OCI-LY7 (cell line): ENCODE data around the gene TPD52L2. TPM values are rescaled to one million over a fixed set of nuclear protein-coding genes. Genes with fewer than 3 reads are reported as not detected.

Experiments
- BruUV-seq: library from RNA; stranded (reverse); fragments of 400-500 nt; replicated peaks from 2 replicates; lab custom pipeline; 2021; lab: Mats Ljungman, UMichigan
- CTCF ChIA-PET: fragments of 300-600 bp; sonication (Branson Sonifier 250); formaldehyde crosslinking; loops from one replicate; lab custom pipeline; 2022; ENCODE audit warnings: antibody characterized with exemption; ENCODE audit not compliant: unreplicated experiment; lab: Charles Lee
- POLR2A ChIA-PET: fragments of 300-600 bp; sonication (Branson Sonifier 250); formaldehyde crosslinking; loops from one replicate; lab custom pipeline; 2022; ENCODE audit warnings: antibody characterized with exemption; lab: Charles Lee
- DNase-seq: peaks from one replicate; pipeline ENCODE4 v3.0.0-alpha.2; 2015; ENCODE audit warnings: low spot score
- H2AFZ ChIP-seq: fragments of 200-600 bp; sonication (generic), shearing (Covaris generic); 2 replicates; pipeline ENCODE4 v1.6.1; 2014; ENCODE audit warnings: mild to moderate bottlenecking, antibody characterized with exemption, low read length, moderate library complexity
- H3K27ac ChIP-seq: fragments of 200-600 bp; sonication (generic); 2 replicates; pipeline ENCODE4 v1.5.1; 2014; ENCODE audit warnings: mixed run types, low read depth, mild to moderate bottlenecking, moderate library complexity, low read length, inconsistent platforms; ENCODE audit not compliant: poor library complexity, severe bottlenecking
- H3K36me3 ChIP-seq: fragments of 200-600 bp; sonication (generic); 2 replicates; pipeline ENCODE4 v1.6.1; 2014; ENCODE audit warnings: mild to moderate bottlenecking, antibody characterized with exemption, low read length, moderate library complexity, mixed read lengths; ENCODE audit not compliant: insufficient read depth
- H3K4me1 ChIP-seq: fragments of 200-600 bp; sonication (generic); 2 replicates; pipeline ENCODE4 v1.5.1; 2014; ENCODE audit warnings: mild to moderate bottlenecking, low read length; ENCODE audit not compliant: insufficient read depth, poor library complexity, severe bottlenecking
- H3K4me2 ChIP-seq: fragments of 200-600 bp; sonication (generic); 2 replicates; pipeline ENCODE4 v1.6.1; 2014; ENCODE audit warnings: mild to moderate bottlenecking, low read length
- H3K4me3 ChIP-seq: fragments of 200-600 bp; sonication (generic); 2 replicates; pipeline ENCODE4 v1.5.1; 2014; ENCODE audit warnings: mild to moderate bottlenecking, low read depth, low read length; ENCODE audit not compliant: poor library complexity, severe bottlenecking
- H3K79me2 ChIP-seq: fragments of 200-600 bp; sonication (generic); 2 replicates; pipeline ENCODE4 v1.6.1; 2016; ENCODE audit warnings: low read depth, mild to moderate bottlenecking, low read length, moderate library complexity, mixed read lengths; ENCODE audit not compliant: insufficient read depth
- H3K9me2 ChIP-seq: fragments of 200-600 bp; sonication (generic); 2 replicates; pipeline ENCODE4 v1.6.1; 2016; ENCODE audit warnings: mild to moderate bottlenecking, low read length, mixed read lengths; ENCODE audit not compliant: insufficient read depth
- H3K9me3 ChIP-seq: fragments of 200-600 bp; sonication (generic); 2 replicates; pipeline ENCODE4 v1.6.1; 2014; ENCODE audit warnings: mild to moderate bottlenecking, mixed run types, low read length, mixed read lengths
- H4K20me1 ChIP-seq: fragments of 200-600 bp; sonication (generic); 2 replicates; pipeline ENCODE4 v1.6.1; 2014; ENCODE audit warnings: mild to moderate bottlenecking, antibody characterized with exemption, low read length, moderate library complexity, mixed read lengths; ENCODE audit not compliant: insufficient read depth
- CTCF ChIP-seq: fragments of 200-600 bp; sonication (generic); conservative IDR thresholded peaks from 2 replicates; pipeline ENCODE4 v1.5.1; 2014; ENCODE audit warnings: mild to moderate bottlenecking, antibody characterized with exemption, low read length, moderate library complexity, mixed read lengths
- EZH2phosphoT487 ChIP-seq: fragments of 200-600 bp; sonication (generic); IDR thresholded peaks from 2 replicates; pipeline ENCODE4 v1.6.1; 2018; ENCODE audit warnings: low read depth, borderline replicate concordance, mild to moderate bottlenecking, mixed run types, antibody characterized with exemption, low read length, moderate library complexity, mixed read lengths
- intact Hi-C: fragments of 100-400 bp; cut with micrococcal nuclease; formaldehyde crosslinking; loops from one replicate; pipeline ENCODE4 v1.10.0; 2022; ENCODE audit not compliant: unreplicated experiment
- total RNA-seq, 2 experiments: library from RNA; depleted of rRNA in 1 of 2; stranded (reverse); fragments of >200 nt in 1 of 2; shearing (Covaris generic) in 1 of 2; gene quantifications; 2 replicates each; pipeline ENCODE4 v1.2.3, GENCODE V29; 2014 to 2022

TPD52L2 gene
- total RNA-seq, 2 experiments from 2014 or later, result 27.2 to 51.0 TPM

- Histone ChIP-seq H3K36me3 (no peaks in the 10 kb centered on the region), H3K27ac (no peak overlapping the region), H3K4me2 (no peak overlapping the region), H3K9me3 (no peaks in the 10 kb centered on the region), H3K9me2 (no peaks in the 10 kb centered on the region), H3K4me1 (no peaks in the 10 kb centered on the region), H3K79me2 (no peaks in the 10 kb centered on the region), H4K20me1 (no peaks in the 10 kb centered on the region), H2AFZ (no peak overlapping the region), H3K4me3 (no peak overlapping the region)
- no peak for DNase-seq
- ChIA-PET POLR2A (no interaction called here), CTCF (no interaction called here)
- BruUV-seq, result no TSS peak
- intact Hi-C loops, result no loop called here
- TF ChIP-seq EZH2phosphoT487, result no peak
- TF ChIP-seq CTCF, result no peak
These were observed 27.6 kb upstream of the TPD52L2 start for GRCh38 chr20:63837479-63837878.

GRCh38 chr20:63839620-63840019, 25.4 kb upstream of the TPD52L2 start:
- intact Hi-C loops, result no loop called here
- H3K9me3 ChIP-seq, result no peaks in the 10 kb centered on the region
- no peak for TF ChIP-seq CTCF
- no peak for TF ChIP-seq EZH2phosphoT487
- no TSS peak for BruUV-seq
- no peak for DNase-seq
- no peak overlapping the region for H3K27ac ChIP-seq
- no peaks in the 10 kb centered on the region for H3K79me2 ChIP-seq
- no peak overlapping the region for H3K4me2 ChIP-seq
- no peak overlapping the region for H3K4me3 ChIP-seq
- POLR2A ChIA-PET, result no interaction called here
- H4K20me1 ChIP-seq, result no peaks in the 10 kb centered on the region
- CTCF ChIA-PET, result no interaction called here
- no peaks in the 10 kb centered on the region for H3K36me3 ChIP-seq
- H3K9me2 ChIP-seq, result no peaks in the 10 kb centered on the region
- no peak overlapping the region for H2AFZ ChIP-seq
- no peaks in the 10 kb centered on the region for H3K4me1 ChIP-seq

GRCh38 chr20:63840405-63840828, 24.7 kb upstream of the TPD52L2 start:
- intact Hi-C loops, result no loop called here
- Histone ChIP-seq H4K20me1 (no peaks in the 10 kb centered on the region), H3K4me1 (no peaks in the 10 kb centered on the region), H3K27ac (no peak overlapping the region), H3K79me2 (no peaks in the 10 kb centered on the region), H3K9me2 (no peaks in the 10 kb centered on the region), H3K36me3 (no peaks in the 10 kb centered on the region), H3K9me3 (no peaks in the 10 kb centered on the region), H3K4me2 (no peak overlapping the region), H3K4me3 (no peak overlapping the region), H2AFZ (no peak overlapping the region)
- TF ChIP-seq CTCF (no peak), EZH2phosphoT487 (no peak)
- no TSS peak for BruUV-seq
- CTCF ChIA-PET, result no interaction called here
- no peak for DNase-seq
- POLR2A ChIA-PET, result interaction anchor here (0.7 kb wide), 1 partner anchor 31 kb away, joined by 3 read pairs; no protein-coding TSS in a partner anchor
